ENCODE measurements around the gene SLX4IP.
A peak's percentile ranks its signal among the peaks of the same experiment; 100 is the strongest.

Gene SLX4IP

GRCh38 chr20:10468340-10468845 lies 33.3 kb downstream of the SLX4IP start:
- no peak for TF ChIP-seq CTCF (conservative IDR thresholded peaks at IDR 0.05; ENCODE audit: low read depth)
- CTCF ChIA-PET, result interaction anchor here (0.6 to 0.7 kb wide), 2 partner anchors 953 to 1771 kb away, joined by 3 to 4 read pairs; no protein-coding TSS in a partner anchor
- POLR2A ChIA-PET (ENCODE audit: low non-redundant PET), result no interaction called here
- no peak overlapping the region for H3K27ac ChIP-seq
- no peak for DNase-seq (ENCODE audit: low spot score)

DNA sequence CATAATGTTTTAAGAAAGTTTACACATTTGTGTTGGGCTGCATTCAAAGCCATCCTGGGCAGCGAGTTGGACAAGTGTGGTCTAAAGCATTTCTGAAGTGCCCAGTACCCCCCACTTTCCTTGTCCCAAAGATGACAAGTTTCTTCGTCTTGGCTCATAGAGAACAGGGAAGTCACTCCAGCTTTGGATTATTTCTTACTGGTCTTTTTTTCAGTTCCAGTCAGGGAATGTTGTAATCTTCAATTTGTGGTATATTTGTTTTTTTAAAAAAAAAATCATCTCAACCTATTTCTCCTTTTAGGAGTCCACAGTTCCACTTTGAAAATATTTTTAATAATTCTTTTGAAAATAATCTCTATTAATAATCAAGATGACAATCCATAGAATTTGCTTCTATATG lies 34.0 kb downstream of the SLX4IP start:
- no peak overlapping the region for H3K27ac ChIP-seq
- TF ChIP-seq CTCF (conservative IDR thresholded peaks at IDR 0.05; ENCODE audit: low read depth), result no peak
- no peak for DNase-seq (ENCODE audit: low spot score)
- ChIA-PET POLR2A (ENCODE audit: low non-redundant PET) (no interaction called here), CTCF (interaction anchor here (0.6 to 0.7 kb wide), 2 partner anchors 952 to 1772 kb away, joined by 3 to 4 read pairs; no protein-coding TSS in a partner anchor)

GRCh38 chr20:10469599-10469998 lies 34.5 kb downstream of the SLX4IP start:
- TF ChIP-seq CTCF (conservative IDR thresholded peaks at IDR 0.05; ENCODE audit: low read depth), result peak; percentile 54
- peak; percentile 44 for DNase-seq (ENCODE audit: low spot score)
- H3K27ac ChIP-seq, result no peak overlapping the region
- POLR2A ChIA-PET (ENCODE audit: low non-redundant PET), result no interaction called here
- CTCF ChIA-PET, result no interaction called here

GRCh38 chr20:10470276-10470675 lies 35.2 kb downstream of the SLX4IP start:
- ChIA-PET CTCF (no interaction called here), POLR2A (ENCODE audit: low non-redundant PET) (no interaction called here)
- no peak for TF ChIP-seq CTCF (conservative IDR thresholded peaks at IDR 0.05; ENCODE audit: low read depth)
- H3K27ac ChIP-seq, result no peak overlapping the region
- DNase-seq (ENCODE audit: low spot score), result no peak

DNA sequence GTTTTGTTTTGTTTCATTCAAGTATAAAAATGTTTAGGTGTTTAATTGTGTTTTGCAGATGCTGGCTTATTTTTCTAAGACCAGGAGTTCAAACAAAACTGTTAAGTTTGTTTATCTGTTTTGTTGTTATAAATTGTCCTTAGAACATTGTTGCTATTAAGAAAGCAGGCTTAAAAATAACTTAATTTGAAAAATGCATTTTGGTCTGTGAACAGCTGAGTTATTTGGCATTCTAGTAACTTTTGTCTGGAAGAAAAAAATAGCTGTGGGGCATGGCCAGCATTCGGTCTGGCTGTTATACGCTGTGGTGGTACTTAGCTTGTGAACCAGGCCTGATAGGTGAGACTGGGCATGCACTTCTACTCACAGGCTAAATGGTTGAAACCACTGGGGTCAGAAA lies 37.8 kb downstream of the SLX4IP start:
- POLR2A ChIA-PET (ENCODE audit: low non-redundant PET), result no interaction called here

DNA sequence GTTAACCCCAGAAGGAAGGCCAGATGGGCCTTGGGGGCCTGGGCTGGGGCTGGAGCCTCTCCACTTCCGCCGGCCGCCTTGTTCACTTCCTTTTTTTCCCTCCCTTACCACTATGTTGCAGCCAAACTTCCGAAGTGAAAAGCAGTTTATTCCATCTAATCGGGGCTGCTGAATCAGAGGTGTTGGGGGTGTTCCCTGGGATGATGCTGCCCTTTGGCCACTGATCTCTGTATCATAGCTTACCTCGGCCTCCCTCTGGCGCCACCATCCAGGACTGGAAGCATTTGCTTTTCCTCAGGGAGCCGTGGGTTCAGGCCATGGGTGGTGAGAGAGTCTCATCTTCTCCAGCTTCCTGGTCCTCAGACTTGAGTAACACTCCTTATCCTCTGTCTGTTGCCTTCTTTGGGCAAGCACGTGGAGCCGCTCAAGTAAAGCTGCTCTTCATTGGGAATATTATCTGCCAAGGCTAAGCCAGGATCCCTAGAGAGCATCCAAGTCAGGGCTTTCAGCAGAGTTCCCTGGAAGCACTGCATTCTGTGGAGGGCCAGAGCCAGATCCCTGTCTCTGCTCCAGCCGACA lies 39.6 kb downstream of the SLX4IP start:
- no peak for DNase-seq (ENCODE audit: low spot score)
- POLR2A ChIA-PET (ENCODE audit: low non-redundant PET), result no interaction called here
- H3K27ac ChIP-seq, result no peak overlapping the region
- CTCF ChIA-PET, result interaction anchor here (0.6 kb wide), 1 partner anchor 163 kb away, joined by 3 read pairs; no protein-coding TSS in a partner anchor
- no peak for TF ChIP-seq CTCF (conservative IDR thresholded peaks at IDR 0.05; ENCODE audit: low read depth)

More for the DNA sequence above, 37.8 kb downstream of the SLX4IP start:
- no peak overlapping the region for H3K27ac ChIP-seq
- no peak for TF ChIP-seq CTCF (conservative IDR thresholded peaks at IDR 0.05; ENCODE audit: low read depth)
- no peak for DNase-seq (ENCODE audit: low spot score)
- CTCF ChIA-PET, result interaction anchor here (0.5 to 0.6 kb wide), 2 partner anchors 176 to 1378 kb away, joined by 3 to 5 read pairs; no protein-coding TSS in a partner anchor
